AG10803 (cell line): ENCODE results near the gene ELOVL5.
A peak's percentile ranks its signal among the peaks of the same experiment; 100 is the strongest.
"Not testable (repeated sequence)": the region's sequence is repeated elsewhere in the genome, so short reads cannot be mapped to it uniquely, and the experiment has no call there.

Source experiments
- DNase-seq: peaks from one replicate; pipeline ENCODE4 v3.0.0; 2010; ENCODE audit warnings: low read depth
- H3K4me3 ChIP-seq: 2 replicates; pipeline ENCODE4 v1.5.1; 2011; ENCODE audit warnings: mild to moderate bottlenecking, low read length, control low read depth
- CTCF ChIP-seq: conservative IDR thresholded peaks from 2 replicates; pipeline ENCODE4 v1.5.1; 2011; ENCODE audit warnings: mild to moderate bottlenecking, low read length, control low read depth, inconsistent platforms

ELOVL5 gene

GRCh38 chr6:53347921-53348370, 804 bp downstream of the ELOVL5 start:
- no peak for TF ChIP-seq CTCF
- H3K4me3 ChIP-seq, result peak overlapping the region; percentile 86
- DNase-seq, result peak; percentile 60

GRCh38 chr6:53347250-53347920, 1.4 kb downstream of the ELOVL5 start:
- TF ChIP-seq CTCF, result no peak
- H3K4me3 ChIP-seq, result peak overlapping the region; percentile 86
- DNase-seq, result peak; percentile 25

- not testable (repeated sequence) for H3K4me3 ChIP-seq, DNase-seq
Observed at GRCh38 chr6:53346049-53346448, 2.7 kb downstream of the ELOVL5 start.

- H3K4me3 ChIP-seq, result no peak overlapping the region
- DNase-seq, result no peak
- no peak for TF ChIP-seq CTCF
Observed at GRCh38 chr6:53344969-53345368, 3.8 kb downstream of the ELOVL5 start.

- no peak for TF ChIP-seq CTCF
- DNase-seq, result no peak
- no peak overlapping the region for H3K4me3 ChIP-seq
Observed at GRCh38 chr6:53343092-53343491, 5.7 kb downstream of the ELOVL5 start.

GRCh38 chr6:53342217-53342616, 6.5 kb downstream of the ELOVL5 start:
- TF ChIP-seq CTCF, result no peak
- no peak for DNase-seq
- H3K4me3 ChIP-seq, result no peak overlapping the region

- no peak for DNase-seq
- TF ChIP-seq CTCF, result no peak
- no peak overlapping the region for H3K4me3 ChIP-seq
Observed at GRCh38 chr6:53340536-53340935, 8.2 kb downstream of the ELOVL5 start.
